Measurements from ENCODE around the gene MAP3K5.

Gene MAP3K5

DNA sequence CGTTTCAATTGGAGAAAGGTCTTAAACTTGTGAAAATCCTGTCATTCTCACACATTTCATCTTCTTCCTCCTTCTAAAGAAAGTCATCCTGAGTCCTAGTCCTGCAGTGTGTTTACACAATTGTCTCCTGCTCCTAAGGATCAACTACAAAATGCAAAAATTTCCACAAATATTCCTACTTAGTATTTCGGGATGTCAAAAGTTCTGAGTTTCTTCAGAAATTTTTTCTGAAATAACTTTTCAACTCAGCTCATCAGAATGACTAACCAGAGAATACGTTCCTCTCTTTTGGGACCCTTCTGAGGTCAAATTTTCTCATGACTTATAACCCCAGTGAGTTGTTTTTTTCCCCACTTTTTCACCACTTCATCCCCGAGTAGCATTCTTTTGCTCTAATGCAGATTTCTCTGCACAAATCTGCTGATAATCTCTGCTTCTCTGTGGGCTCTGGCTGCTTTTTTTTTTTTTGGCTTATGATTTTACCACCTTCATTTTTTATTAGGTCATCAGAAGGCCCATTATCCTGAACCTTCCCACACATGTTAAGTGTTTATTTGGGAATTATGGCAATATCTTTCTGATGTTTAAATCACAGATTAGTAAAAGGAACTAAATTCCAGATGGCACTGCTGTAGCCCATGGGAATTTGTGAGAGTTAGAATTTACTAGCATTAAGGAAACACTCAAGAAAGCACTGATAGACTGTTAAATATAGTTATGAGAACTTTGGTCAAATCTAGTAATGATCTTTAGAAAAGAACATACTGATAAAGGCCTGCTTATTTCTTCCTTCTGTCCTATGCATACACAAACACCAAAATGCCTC lies 41.4 kb downstream of the MAP3K5 start:
- no peak for DNase-seq (ENCODE audit: low spot score)

DNA sequence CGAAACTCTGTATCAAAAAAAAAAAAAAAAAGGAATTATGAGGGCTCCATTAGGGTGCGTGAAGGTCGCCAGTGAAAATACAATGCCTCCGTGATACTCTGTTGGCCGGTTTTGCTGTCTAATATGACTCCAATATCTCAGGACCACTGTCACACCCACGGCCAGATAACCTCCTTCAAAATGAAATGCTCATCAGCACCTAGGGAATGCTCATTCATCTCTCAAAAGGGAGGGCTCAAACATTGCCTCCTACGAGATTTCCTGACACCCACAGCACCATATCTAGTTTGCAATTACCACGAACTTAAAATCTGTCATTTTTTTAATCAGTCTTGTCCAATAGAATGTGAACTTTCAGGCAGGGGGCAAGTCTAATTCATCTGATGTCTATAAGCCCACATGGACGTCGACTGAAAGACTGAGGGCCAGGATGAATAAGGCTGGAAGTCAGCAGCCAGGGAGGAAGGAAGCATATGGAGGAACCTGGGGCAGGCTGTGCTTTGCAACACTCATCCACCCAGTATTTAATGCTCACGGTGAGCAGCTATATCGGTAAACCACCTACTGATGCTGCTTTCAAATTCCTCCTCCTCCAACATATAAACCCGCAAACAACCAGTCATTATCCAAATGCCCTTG lies 42.8 kb downstream of the MAP3K5 start:
- DNase-seq (ENCODE audit: low spot score): no peak

DNA sequence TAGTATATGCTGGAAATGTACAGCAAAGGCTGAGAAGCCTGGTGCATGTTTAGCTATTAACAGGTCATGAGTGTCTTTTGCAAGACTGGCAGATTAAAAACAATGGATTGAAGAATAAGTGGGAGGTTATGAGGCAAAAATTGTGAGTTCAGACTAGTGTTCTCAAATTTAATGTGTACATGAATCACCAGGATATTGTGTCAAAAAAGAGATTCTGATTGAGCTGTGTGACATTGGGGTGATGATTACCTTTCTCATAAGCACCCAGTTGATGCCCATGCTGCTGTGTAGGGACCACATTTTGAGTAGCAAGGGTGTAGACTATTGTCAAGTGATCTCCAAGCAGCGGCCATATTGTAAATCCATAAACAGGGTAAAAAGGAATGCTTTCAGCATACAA lies 44.8 kb downstream of the MAP3K5 start:
- DNase-seq (ENCODE audit: low spot score): no peak

DNA sequence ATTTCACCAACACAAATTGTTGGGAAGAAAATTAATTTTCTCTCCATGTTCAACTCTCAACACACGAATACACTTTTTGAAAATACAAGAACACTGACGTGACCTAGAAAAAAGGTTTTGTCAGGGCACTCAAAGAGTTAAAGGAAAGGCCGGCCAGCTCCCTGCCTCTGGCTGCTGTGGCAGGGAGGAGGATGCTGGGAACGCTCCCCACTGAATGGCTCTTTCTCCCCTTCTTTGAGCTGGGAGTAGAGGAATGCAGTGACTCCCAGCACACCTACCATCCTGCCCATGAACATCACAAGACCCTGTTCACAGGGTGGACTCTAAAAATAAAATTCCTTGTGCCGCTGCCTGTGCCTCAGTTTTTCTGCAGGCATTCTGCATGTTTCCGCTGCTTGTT lies 47.0 kb downstream of the MAP3K5 start:
- no peak for DNase-seq (ENCODE audit: low spot score)

DNA sequence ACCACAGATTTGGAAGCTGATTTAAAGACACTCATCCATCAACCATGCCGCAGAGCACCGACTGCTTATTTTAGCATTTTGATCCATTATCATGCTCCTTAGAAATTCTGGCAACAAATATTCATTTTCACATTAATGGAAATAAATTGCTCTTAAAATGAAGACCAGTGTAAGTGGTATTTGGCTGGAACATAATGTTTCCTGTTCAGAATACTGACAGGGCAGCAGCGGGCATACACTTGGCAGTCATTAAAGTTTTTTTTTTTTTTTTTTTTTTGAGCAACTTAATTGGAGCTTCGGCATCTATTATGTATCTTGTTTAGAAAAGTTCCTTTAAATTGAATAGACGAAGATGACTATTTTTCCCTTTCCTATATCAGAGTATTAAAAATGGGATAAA lies 47.4 kb downstream of the MAP3K5 start:
- no peak for DNase-seq (ENCODE audit: low spot score)

DNA sequence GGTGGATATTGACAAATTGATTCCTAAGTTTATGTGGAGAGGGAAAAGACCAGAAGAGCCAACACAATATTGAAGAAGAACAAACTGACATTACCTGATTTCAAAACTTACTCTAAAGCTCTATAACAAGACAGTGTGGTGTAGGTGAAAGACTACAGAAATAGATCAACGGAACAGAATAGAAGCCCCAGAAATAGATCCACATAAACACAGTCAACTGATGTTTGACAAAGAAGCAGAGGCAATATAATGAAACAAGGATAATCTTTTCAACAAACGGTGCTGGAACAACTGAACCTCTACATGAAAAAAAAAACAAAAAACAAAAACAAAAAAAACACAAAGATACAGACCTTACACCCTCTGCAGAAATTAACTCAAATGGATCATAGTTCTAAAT lies 50.2 kb downstream of the MAP3K5 start:
- DNase-seq (ENCODE audit: low spot score): no peak

DNA sequence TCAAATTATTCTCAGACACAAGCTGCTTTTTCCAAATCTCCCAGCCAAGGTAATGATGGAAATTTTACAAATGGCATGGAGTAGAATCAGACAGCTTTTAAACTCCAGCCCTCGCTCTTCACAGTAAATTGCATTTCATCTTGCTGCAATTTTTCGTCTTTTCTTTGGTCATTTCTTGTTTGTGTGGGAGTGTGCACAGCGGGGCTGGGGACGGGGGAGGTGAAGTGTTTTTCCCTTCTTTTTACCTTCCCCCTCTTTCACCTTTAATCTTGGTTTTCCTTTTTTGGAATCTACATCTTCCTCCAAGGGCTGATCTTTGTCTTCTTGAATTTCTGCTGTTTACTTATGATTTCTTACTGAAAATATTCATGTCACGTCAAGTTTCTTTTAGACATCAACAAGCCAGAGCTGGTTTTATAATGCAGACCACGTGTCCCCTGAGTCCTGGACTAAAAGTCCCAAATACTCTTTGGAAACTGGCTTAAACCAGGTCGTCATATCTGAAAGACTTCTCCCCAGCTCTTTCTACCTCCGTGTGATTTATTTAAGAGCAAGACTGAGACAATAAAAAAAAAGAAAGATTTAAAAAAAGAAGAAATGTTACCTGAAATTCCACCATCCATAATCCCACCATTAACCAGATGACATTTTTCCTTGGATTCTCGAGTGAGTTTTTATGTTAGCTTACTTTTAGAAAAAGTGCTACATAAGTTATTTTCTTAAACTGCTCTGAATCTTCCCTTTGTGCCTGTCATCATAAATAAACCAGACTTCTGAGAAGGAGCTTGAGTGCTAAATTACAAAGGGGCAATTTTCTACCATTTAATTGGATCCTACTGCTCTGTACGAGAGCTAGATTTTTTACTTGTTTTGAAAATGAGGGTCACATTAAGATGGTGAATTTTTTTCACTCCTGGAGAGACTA lies 52.0 kb downstream of the MAP3K5 start:
- DNase-seq (ENCODE audit: low spot score): no peak

DNA sequence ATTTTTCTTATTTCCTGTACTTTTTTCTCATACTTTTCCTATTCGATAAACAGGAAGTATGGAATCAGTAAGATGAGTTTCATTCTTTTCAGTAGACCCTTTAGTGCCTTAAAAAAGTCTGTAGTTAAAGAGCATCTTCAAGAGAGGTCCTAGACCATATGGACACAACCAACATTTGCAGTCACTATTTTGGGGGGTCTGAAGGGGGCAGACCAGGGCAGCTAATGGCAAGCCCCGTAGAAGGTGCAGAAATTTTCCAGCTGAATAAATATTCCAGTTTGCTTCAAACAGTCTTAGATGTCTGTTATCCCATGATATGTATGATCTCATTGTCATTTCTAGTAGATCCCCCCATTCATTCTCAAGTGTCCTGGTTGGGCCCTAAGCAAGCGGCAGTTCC lies 52.8 kb downstream of the MAP3K5 start:
- no peak for DNase-seq (ENCODE audit: low spot score)

DNA sequence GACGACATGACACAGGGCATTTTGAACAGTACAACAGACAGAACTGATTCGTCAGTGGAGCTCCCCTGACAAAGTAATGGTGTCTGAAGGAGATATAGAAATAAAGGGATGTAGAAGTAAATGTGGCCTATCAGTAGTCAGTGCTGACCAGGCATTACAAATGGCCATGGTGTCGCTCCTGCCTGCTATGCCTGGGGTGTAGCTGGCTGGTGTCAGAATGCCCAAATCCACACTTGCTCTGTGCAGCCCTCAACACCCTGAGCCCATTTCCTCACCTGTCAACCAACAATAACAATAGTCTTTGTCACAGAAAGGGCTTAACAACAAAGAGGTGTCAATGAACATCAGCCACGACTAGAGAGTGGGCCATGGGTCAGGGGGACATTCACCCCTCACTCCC lies 53.2 kb downstream of the MAP3K5 start:
- no peak for DNase-seq (ENCODE audit: low spot score)

DNA sequence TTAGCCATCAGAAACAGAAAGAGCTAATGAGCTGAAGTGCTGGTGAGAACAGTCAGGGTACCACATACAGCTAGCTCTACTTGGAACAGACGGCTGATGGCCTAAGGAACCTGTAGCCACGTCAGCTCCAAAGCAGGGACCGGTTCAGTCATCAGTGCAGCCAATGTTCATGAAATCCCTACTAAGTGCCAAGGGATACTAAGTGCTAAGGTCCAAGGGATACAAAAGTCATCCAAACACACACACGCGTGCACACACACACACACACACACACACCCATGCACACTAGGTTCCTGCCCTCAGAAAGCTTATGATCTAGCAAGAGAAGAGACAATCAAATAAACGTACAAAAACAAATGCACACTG lies 53.6 kb downstream of the MAP3K5 start:
- DNase-seq (ENCODE audit: low spot score): no peak

DNA sequence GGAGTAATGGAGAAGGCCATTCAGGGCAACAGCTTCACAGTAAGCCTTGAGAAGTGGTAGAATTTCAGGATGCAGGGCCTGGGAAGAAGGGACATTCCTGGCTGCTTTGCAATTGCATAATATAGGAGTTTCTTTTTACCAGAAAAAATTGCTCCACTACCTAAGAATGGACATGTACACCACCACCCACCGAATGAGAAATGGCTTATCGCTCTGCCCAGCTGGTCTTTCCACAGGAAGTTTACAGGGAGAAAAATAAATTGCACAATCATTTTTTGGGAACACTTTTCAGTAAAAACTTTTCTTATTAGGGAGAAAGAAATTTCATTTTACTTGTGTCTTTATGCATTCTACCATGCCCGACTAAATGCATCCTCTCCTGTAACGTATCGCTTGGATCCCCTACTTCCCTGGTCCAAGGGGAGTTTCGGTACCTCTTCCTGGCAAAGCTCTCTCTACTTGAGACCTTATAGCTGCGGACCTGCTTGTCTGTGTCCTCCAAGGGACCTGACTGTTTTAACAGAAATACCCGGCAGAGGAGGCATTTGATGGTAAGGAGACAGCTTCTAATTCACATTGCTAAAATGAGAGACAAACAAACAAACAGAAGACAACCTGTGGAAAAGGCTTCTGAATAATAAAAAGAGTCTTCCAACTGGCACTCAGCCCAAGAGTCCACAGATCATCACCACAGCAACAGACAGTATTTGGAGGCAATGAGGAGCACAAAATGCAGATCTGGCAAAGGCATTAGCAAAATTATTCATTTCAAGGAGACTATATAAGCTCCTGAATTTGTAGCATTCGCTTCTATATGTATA lies 54.2 kb downstream of the MAP3K5 start:
- peak; percentile 38 for DNase-seq (ENCODE audit: low spot score)

DNA sequence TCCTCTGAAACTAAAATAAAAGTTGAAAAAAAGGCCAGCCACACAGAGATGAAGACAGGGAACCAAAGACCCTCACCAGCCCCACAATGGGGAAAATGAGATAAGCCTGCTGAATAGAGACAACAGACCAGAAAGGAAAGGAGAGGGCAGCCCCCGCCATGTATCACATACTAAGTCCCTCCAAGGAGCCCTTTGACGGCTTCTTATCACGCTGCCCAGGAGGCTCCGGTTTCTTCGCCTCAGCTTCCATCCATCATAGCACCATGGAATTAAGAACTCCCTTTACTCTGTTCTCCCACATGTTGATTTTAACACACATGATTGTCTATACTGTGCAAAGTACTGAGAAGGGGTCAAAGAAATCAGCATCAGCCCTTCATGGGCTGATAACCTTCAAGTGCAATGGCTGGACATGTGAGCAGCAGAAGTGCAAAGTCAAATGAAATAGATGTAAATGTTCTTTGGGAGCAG lies 54.9 kb downstream of the MAP3K5 start:
- DNase-seq (ENCODE audit: low spot score): no peak

DNA sequence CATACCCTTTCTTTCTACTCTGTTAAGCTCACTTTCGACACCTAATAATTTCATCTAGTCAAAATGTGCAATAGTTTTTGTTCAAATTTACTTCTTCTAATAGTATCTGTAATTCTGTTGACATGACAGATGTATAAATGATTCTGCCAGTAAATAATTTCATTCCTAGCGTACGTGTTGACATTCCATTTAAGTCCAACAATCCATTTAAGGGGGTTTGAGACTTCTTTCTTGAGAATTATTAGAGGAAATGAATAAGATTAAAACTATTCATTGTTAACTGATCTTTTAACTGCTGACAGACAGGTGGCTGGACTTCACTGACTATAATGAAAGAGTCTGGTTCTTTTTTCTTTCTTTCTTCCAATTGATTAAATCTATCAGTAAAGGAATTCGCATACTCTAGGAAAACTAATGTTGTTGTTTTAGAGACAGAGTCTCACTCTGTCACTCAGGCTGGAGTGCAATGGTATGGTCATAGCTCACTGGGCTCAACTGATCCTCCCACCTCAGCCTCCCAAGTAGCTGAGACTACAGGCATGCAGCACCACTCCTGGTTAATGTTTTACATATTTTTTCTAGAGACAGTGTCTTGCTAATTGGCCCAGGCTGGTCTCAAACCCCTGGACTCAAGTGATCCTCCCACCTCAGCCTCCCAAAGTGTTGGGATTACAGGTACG lies 55.9 kb downstream of the MAP3K5 start:
- no peak for DNase-seq (ENCODE audit: low spot score)

DNA sequence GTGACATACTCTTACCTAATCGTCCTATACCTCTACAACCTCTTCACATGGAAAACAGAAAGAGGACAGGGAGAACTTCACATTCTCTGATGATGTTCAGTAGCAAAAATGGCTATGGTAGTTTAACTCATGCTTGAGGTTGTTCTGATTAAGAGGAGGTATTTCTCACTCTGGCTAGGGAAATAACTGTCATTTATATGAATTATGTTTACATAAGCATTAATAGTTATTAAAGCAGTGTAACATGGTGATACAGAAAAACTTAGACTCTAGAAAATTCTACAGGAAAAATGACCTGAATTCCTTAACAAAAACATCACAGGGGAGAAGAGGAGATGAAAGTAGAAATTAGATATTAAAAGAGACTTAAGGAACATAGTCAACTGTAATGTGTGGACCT lies 57.3 kb downstream of the MAP3K5 start:
- DNase-seq (ENCODE audit: low spot score): no peak

DNA sequence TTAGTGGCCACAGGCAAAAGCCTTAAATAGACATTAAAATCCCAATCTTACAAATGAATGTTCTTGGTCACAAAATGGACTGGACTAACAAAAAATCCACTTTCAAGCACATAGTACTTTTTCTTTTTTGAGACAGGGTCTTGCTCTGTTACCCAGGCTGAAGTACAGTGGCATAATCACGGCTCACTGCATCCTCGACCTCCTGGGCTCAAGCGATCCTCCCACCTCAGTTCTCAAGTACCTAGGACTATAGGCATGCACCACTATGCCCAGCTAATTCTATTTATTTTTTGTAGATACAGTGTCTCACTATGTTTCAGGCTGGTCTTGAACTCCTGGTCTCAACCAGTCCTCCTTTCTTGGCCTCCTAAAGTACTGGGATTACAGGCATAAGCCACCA lies 59.4 kb downstream of the MAP3K5 start:
- DNase-seq (ENCODE audit: low spot score): no peak

DNA sequence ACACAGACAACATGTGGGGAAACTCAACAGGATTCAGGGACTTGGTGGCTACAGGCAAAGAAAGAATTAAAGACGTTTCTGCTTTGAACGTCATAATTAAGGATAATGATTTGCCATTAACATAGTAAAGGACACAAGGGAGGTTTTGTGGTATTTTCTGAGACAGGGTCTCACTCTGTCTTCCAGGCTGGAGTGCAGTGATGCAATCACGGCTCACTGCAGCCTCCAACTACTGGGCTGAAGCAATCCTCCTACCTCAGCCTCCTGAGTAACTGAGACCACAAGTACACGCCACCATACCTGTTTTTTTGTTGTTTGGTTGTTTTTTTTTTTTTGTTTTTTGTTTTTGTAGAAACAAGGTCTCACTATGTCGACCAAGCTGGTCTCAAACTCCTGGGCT lies 62.4 kb downstream of the MAP3K5 start:
- DNase-seq (ENCODE audit: low spot score): no peak

DNA sequence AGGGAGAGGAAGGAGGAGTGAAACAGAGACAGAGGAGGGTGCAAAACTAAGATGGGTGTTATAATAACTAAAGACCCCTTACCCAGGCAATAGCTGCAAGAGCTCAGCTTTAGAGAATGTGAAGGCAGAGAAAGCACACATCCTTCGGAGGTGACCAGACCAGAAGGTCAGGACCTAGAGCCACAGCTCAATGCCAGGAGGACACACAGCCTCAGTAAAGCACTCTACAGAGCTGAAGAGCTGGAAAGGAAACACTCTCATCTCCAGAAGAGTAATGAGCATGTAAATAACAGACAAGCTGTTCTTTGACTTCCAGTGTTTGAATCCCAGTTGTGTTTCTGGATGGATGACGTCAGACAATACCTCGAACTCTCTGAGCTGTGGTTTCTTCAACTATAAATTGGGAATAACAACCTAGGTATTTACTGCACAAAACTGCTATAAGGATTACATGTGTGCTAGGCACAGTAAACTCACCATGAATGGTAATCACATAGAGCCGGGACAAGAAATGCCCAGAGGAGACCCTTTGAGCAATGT lies 63.2 kb downstream of the MAP3K5 start:
- no peak for DNase-seq (ENCODE audit: low spot score)

DNA sequence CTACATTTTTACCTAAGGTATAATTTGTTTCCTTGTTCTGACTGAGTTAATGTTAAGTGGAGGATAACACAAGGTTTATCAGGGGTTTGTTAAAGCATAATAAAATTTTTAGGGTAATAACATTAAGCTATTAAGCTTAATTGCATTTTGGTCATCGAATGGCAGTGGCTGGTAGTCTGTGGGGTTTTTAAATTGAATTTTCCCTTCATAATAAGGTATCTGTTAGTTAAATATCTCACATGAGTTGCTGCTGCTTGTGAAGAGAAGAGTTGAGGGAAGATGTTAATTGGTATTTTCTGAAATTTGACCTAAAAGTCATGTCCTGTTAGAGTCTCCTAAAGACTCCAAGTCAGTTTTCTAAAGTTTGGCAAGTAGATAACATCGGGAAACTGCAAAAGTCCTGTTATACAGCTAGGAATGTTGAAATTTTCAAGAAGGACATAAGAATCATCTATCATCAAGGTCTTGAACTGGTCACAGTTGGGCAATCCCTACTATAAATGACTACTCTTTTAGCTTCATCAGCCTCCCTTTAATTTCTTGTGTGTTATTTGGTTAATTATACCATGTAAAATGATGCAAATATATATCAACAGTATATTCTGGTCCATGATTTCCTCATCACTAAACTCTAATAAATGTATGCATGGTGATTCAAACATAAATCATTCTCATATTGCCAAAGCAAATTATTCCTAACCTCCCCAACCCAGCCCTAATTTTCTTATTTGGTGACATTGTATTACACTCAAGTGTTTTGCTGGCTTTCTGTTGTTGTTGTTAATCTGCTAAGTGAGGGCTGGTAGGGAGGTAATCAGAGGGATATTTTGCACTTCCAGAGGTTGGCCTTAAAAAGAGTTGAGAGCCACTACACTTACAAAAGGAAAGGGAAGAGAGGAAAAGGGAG lies 64.0 kb downstream of the MAP3K5 start:
- DNase-seq (ENCODE audit: low spot score): no peak

DNA sequence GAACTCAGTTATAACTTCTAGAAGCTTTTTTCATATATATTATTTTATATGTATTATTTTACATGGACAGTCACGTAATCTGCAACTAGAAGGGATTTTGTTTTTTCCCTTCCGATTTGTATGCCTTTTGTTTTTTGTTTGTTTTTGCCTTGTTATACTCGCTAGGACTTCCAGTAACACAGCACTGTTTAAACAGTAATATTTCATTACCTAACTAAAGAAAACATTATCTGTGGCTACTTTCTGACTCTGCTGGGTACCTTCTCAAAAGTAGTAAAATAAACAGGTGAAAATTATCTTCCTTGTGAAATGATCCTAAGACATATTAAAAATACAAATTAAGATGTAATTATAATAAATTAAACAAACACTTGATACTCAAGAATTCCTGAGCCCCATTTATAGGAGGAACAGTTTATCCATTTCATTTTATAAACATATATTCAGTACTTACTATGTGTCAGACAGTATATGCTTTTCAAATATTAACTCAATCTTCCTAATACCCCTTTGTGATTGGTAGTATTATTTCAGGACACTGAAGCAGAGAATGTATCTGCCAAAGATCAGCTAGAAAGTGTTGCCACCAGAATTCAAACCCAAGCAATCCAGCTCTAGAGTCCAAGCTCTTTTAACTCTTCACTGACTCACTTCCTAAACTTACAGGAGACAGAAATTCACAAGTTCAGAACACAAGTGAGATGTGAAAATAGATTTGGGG lies 65.3 kb downstream of the MAP3K5 start:
- no peak for DNase-seq (ENCODE audit: low spot score)
